Liver (tissue), 9 donors: ENCODE measurements around the gene LAMA5. TPM values are rescaled to one million over a fixed set of nuclear protein-coding genes. Genes with fewer than 3 reads are reported as not detected.

Experiments
- DNase-seq: peaks from one replicate; pipeline ENCODE4 v3.0.0-alpha.2; 2017; ENCODE audit warnings: low spot score
- H3K27ac ChIP-seq, 2 donors: one replicate each; pipeline ENCODE4 v1.7.0; 2013; ENCODE audit warnings: inconsistent platforms in 2 of 2, low read length in 2 of 2, control low read depth in 1 of 2, low read depth in 1 of 2, mild to moderate bottlenecking in 1 of 2
- H3K27me3 ChIP-seq, 4 donors: one replicate each; pipeline versions ENCODE4 v1.6.1 to v1.7.0; 2013; ENCODE audit warnings: low read length in 3 of 4, inconsistent platforms in 1 of 4, mild to moderate bottlenecking in 1 of 4, moderate library complexity in 1 of 4; ENCODE audit not compliant: control insufficient read depth in 4 of 4, insufficient read depth in 4 of 4
- H3K36me3 ChIP-seq, 4 donors: one replicate each; pipeline versions ENCODE4 v1.6.1 to v1.7.0; 2013; ENCODE audit warnings: low read length in 3 of 4, mild to moderate bottlenecking in 3 of 4, low read depth in 1 of 4, moderate library complexity in 1 of 4; ENCODE audit not compliant: control insufficient read depth in 4 of 4, insufficient read depth in 3 of 4
- H3K4me1 ChIP-seq, 4 donors: one replicate each; pipeline versions ENCODE4 v1.6.1 to v1.7.0; 2013; ENCODE audit warnings: low read length in 3 of 4, mild to moderate bottlenecking in 3 of 4, moderate library complexity in 1 of 4; ENCODE audit not compliant: control insufficient read depth in 4 of 4, insufficient read depth in 4 of 4
- H3K4me3 ChIP-seq, 3 donors: one replicate each; pipeline versions ENCODE4 v1.6.1 to v1.7.0; 2013; ENCODE audit warnings: low read length in 3 of 3, control low read depth in 1 of 3, low read depth in 1 of 3, mild to moderate bottlenecking in 1 of 3
- H3K9ac ChIP-seq, 2 donors: one replicate each; pipeline ENCODE4 v1.7.0; 2013; ENCODE audit warnings: low read length in 2 of 2, mild to moderate bottlenecking in 2 of 2, moderate library complexity in 2 of 2, control low read depth in 1 of 2, low read depth in 1 of 2
- H3K9me3 ChIP-seq, 4 donors: one replicate each; pipeline versions ENCODE4 v1.6.1 to v1.7.0; 2013; ENCODE audit warnings: low read length in 3 of 4; ENCODE audit not compliant: control insufficient read depth in 4 of 4
- EGR1 ChIP-seq, 2 donors: IDR thresholded peaks; 2 replicates each; pipeline ENCODE4 v1.6.1; 2016 to 2018; ENCODE audit warnings: antibody characterized with exemption in 2 of 2, low read depth in 2 of 2
- FOXA1 ChIP-seq: IDR thresholded peaks from 2 replicates; pipeline ENCODE4 v1.6.1; 2016; ENCODE audit warnings: antibody characterized with exemption
- FOXA2 ChIP-seq: IDR thresholded peaks from 2 replicates; pipeline ENCODE4 v1.6.1; 2016; ENCODE audit warnings: antibody characterized with exemption
- GABPA ChIP-seq, 2 donors: IDR thresholded peaks in 1 of 2; conservative IDR thresholded peaks in 1 of 2; 2 replicates each; pipeline ENCODE4 v1.6.1; 2016; ENCODE audit warnings: antibody characterized with exemption in 2 of 2, mild to moderate bottlenecking in 1 of 2, moderate library complexity in 1 of 2
- HNF4A ChIP-seq, 2 donors: conservative IDR thresholded peaks; 2 replicates each; pipeline ENCODE4 v1.6.1; 2016; ENCODE audit warnings: antibody characterized with exemption in 2 of 2, mild to moderate bottlenecking in 2 of 2
- HNF4G ChIP-seq: IDR thresholded peaks from 2 replicates; pipeline ENCODE4 v1.6.1; 2016; ENCODE audit warnings: antibody characterized with exemption
- JUND ChIP-seq, 2 donors: IDR thresholded peaks; 2 replicates each; pipeline ENCODE4 v1.6.1; 2016; ENCODE audit warnings: antibody characterized with exemption in 2 of 2
- NR2F2 ChIP-seq: IDR thresholded peaks from 2 replicates; pipeline ENCODE4 v1.6.1; 2016; ENCODE audit warnings: antibody characterized with exemption
- RAD21 ChIP-seq, 2 donors: IDR thresholded peaks; 2 replicates each; pipeline ENCODE4 v1.6.1; 2016; ENCODE audit warnings: antibody characterized with exemption in 2 of 2, mild to moderate bottlenecking in 2 of 2
- RXRA ChIP-seq, 2 donors: IDR thresholded peaks; 2 replicates each; pipeline ENCODE4 v1.6.1; 2017 to 2018; ENCODE audit warnings: antibody characterized with exemption in 2 of 2, mild to moderate bottlenecking in 1 of 2
- SP1 ChIP-seq: IDR thresholded peaks from 2 replicates; pipeline ENCODE4 v1.6.1; 2018; ENCODE audit warnings: antibody characterized with exemption, mild to moderate bottlenecking
- TAF1 ChIP-seq: conservative IDR thresholded peaks from 2 replicates; pipeline ENCODE4 v1.6.1; 2016; ENCODE audit warnings: antibody characterized with exemption, mild to moderate bottlenecking
- YY1 ChIP-seq: IDR thresholded peaks from 2 replicates; pipeline ENCODE4 v1.6.1; 2016; ENCODE audit warnings: antibody characterized with exemption, mild to moderate bottlenecking
- ZBTB33 ChIP-seq: IDR thresholded peaks from 2 replicates; pipeline ENCODE4 v1.6.1; 2016; ENCODE audit warnings: antibody characterized with exemption
- WGBS: extraction: QIAGEN DNeasy Blood & Tissue Kit; methylation state at CpG from one replicate; pipeline ENCODE4 v1.1.7; 2013; 5-methylcytosine and 5-hydroxymethylcytosine counted together
- polyA plus RNA-seq, 2 donors: library from polyadenylated mRNA; stranded (reverse) in 1 of 2; unstranded in 1 of 2; fragments of 200-250 nt in 1 of 2; fragments of >200 nt in 1 of 2; fragmentation: Nextera tagmentation in 1 of 2; extraction: Ambion mirVana in 1 of 2; gene quantifications; one replicate each; pipeline versions ENCODE4 v1.2.1 to v1.2.3, GENCODE V29; 2013 to 2015
- total RNA-seq, 2 donors: library from RNA; depleted of rRNA; stranded (reverse); fragments of >200 nt; gene quantifications; one replicate each; pipeline ENCODE4 v1.2.3, GENCODE V29; 2014
- TF ChIP-seq, protein P1 (sequence below): IDR thresholded peaks from 2 replicates; pipeline ENCODE4 v1.6.1; 2016; ENCODE audit warnings: antibody characterized with exemption
- TF ChIP-seq, protein P2 (sequence below): fragments of 150-350 bp; IDR thresholded peaks from 2 replicates; pipeline ENCODE4 v1.5.1; 2017; ENCODE audit warnings: improper control_type of control experiment, low read depth, low read length; ENCODE audit not compliant: missing input control
- TF ChIP-seq, protein P3 (sequence below): IDR thresholded peaks from 2 replicates; pipeline ENCODE4 v1.6.1; 2016; ENCODE audit warnings: antibody characterized with exemption
- TF ChIP-seq, protein P4 (sequence below): IDR thresholded peaks from 2 replicates; pipeline ENCODE4 v1.6.1; 2016; ENCODE audit warnings: antibody characterized with exemption, mild to moderate bottlenecking
- donor health status: healthy.
- donor health status: healthy.
- donor health status: healthy.
- donor health status: healthy.
- donor health status: healthy.

Gene LAMA5
- total and polyA plus RNA-seq, 4 donors = 3.6 to 40.2 (median 13.7) TPM

GRCh38 chr20:62372042-62372993 lies 5.2 kb upstream of the LAMA5 start:
- Histone ChIP-seq H3K27me3 (no peaks in the 10 kb centered on the region), H3K9me3 (no peaks in the 10 kb centered on the region), H3K4me1 (peaks cover 30 to 70% (median 49%) of the 10 kb centered on the region in 4 donors), H3K9ac (no peak overlapping the region), H3K27ac (no peak overlapping the region), H3K36me3 (no peaks in the 10 kb centered on the region), H3K4me3 (no peak overlapping the region)
- no peak for DNase-seq
- whole genome bisulfite sequencing = 87% methylated on average over 29 of the region's 29 CpGs
- no peak for TF ChIP-seq YY1
- no peak for TF ChIP-seq FOXA2
- TF ChIP-seq HNF4G = no peak
- TF ChIP-seq RAD21 (IDR thresholded peaks at IDR 0.05) = no peak
- TF ChIP-seq SP1 = no peak
- no peak for TF ChIP-seq JUND (IDR thresholded peaks at IDR 0.05)
- TF ChIP-seq TAF1 = no peak
- TF ChIP-seq, protein P1, sequence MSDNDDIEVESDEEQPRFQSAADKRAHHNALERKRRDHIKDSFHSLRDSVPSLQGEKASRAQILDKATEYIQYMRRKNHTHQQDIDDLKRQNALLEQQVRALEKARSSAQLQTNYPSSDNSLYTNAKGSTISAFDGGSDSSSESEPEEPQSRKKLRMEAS = no peak
- TF ChIP-seq, protein P2, sequence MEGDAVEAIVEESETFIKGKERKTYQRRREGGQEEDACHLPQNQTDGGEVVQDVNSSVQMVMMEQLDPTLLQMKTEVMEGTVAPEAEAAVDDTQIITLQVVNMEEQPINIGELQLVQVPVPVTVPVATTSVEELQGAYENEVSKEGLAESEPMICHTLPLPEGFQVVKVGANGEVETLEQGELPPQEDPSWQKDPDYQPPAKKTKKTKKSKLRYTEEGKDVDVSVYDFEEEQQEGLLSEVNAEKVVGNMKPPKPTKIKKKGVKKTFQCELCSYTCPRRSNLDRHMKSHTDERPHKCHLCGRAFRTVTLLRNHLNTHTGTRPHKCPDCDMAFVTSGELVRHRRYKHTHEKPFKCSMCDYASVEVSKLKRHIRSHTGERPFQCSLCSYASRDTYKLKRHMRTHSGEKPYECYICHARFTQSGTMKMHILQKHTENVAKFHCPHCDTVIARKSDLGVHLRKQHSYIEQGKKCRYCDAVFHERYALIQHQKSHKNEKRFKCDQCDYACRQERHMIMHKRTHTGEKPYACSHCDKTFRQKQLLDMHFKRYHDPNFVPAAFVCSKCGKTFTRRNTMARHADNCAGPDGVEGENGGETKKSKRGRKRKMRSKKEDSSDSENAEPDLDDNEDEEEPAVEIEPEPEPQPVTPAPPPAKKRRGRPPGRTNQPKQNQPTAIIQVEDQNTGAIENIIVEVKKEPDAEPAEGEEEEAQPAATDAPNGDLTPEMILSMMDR = no peak
- no peak for TF ChIP-seq EGR1 (IDR thresholded peaks at IDR 0.05; ENCODE audit: low read depth in 2 of 2)
- TF ChIP-seq RXRA (IDR thresholded peaks at IDR 0.05) = no peak
- TF ChIP-seq GABPA (IDR thresholded peaks at IDR 0.05 in 1 of 2, conservative IDR thresholded peaks at IDR 0.05 in 1 of 2) = no peak
- no peak for TF ChIP-seq FOXA1
- no peak for TF ChIP-seq ZBTB33
- TF ChIP-seq, protein P3, sequence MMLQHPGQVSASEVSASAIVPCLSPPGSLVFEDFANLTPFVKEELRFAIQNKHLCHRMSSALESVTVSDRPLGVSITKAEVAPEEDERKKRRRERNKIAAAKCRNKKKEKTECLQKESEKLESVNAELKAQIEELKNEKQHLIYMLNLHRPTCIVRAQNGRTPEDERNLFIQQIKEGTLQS = no peak
- TF ChIP-seq HNF4A (conservative IDR thresholded peaks at IDR 0.05) = no peak
- TF ChIP-seq NR2F2 = no peak
- TF ChIP-seq, protein P4, sequence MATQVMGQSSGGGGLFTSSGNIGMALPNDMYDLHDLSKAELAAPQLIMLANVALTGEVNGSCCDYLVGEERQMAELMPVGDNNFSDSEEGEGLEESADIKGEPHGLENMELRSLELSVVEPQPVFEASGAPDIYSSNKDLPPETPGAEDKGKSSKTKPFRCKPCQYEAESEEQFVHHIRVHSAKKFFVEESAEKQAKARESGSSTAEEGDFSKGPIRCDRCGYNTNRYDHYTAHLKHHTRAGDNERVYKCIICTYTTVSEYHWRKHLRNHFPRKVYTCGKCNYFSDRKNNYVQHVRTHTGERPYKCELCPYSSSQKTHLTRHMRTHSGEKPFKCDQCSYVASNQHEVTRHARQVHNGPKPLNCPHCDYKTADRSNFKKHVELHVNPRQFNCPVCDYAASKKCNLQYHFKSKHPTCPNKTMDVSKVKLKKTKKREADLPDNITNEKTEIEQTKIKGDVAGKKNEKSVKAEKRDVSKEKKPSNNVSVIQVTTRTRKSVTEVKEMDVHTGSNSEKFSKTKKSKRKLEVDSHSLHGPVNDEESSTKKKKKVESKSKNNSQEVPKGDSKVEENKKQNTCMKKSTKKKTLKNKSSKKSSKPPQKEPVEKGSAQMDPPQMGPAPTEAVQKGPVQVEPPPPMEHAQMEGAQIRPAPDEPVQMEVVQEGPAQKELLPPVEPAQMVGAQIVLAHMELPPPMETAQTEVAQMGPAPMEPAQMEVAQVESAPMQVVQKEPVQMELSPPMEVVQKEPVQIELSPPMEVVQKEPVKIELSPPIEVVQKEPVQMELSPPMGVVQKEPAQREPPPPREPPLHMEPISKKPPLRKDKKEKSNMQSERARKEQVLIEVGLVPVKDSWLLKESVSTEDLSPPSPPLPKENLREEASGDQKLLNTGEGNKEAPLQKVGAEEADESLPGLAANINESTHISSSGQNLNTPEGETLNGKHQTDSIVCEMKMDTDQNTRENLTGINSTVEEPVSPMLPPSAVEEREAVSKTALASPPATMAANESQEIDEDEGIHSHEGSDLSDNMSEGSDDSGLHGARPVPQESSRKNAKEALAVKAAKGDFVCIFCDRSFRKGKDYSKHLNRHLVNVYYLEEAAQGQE = no peak
